ENCODE measurements around the gene EZR.

DNA sequence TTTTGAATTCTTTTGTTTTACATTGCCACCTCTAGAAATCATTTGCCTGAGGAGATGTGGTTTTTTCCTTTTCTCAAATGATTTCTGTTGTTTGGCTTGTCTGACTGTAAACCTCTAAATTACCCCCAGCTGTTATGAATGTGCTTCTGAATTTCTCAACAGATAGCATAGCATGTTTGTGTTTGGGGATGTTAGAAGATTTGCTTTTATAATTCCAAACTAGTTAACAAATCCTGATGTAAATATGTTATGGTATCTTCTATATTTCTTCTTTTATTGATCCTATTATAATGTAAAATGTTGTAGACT is 31.6 kb upstream of the EZR start:
- TF ChIP-seq ATM (IDR thresholded peaks at IDR 0.05; ENCODE audit: borderline replicate concordance) (no peak), ZNF10 (CRISPR knock-in tag; IDR thresholded peaks at IDR 0.05; ENCODE audit: borderline replicate concordance, low read depth) (no peak), KLF16 (CRISPR knock-in tag; IDR thresholded peaks at IDR 0.05) (no peak), NCOR1 (IDR thresholded peaks at IDR 0.05; ENCODE audit: borderline replicate concordance, low read length) (no peak), AHR (CRISPR knock-in tag; IDR thresholded peaks at IDR 0.05) (no peak), POLR2A (IDR thresholded peaks at IDR 0.05; ENCODE audit: insufficient read depth in 1 of 2, low read depth in 2 of 2, low read length in 2 of 2) (no peak), ZNF776 (CRISPR knock-in tag; IDR thresholded peaks at IDR 0.05) (no peak)
- TF ChIP-seq, protein P1, sequence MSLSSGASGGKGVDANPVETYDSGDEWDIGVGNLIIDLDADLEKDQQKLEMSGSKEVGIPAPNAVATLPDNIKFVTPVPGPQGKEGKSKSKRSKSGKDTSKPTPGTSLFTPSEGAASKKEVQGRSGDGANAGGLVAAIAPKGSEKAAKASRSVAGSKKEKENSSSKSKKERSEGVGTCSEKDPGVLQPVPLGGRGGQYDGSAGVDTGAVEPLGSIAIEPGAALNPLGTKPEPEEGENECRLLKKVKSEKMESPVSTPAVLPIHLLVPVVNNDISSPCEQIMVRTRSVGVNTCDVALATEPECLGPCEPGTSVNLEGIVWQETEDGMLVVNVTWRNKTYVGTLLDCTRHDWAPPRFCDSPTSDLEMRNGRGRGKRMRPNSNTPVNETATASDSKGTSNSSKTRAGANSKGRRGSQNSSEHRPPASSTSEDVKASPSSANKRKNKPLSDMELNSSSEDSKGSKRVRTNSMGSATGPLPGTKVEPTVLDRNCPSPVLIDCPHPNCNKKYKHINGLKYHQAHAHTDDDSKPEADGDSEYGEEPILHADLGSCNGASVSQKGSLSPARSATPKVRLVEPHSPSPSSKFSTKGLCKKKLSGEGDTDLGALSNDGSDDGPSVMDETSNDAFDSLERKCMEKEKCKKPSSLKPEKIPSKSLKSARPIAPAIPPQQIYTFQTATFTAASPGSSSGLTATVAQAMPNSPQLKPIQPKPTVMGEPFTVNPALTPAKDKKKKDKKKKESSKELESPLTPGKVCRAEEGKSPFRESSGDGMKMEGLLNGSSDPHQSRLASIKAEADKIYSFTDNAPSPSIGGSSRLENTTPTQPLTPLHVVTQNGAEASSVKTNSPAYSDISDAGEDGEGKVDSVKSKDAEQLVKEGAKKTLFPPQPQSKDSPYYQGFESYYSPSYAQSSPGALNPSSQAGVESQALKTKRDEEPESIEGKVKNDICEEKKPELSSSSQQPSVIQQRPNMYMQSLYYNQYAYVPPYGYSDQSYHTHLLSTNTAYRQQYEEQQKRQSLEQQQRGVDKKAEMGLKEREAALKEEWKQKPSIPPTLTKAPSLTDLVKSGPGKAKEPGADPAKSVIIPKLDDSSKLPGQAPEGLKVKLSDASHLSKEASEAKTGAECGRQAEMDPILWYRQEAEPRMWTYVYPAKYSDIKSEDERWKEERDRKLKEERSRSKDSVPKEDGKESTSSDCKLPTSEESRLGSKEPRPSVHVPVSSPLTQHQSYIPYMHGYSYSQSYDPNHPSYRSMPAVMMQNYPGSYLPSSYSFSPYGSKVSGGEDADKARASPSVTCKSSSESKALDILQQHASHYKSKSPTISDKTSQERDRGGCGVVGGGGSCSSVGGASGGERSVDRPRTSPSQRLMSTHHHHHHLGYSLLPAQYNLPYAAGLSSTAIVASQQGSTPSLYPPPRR (CRISPR knock-in tag; IDR thresholded peaks at IDR 0.05; ENCODE audit: borderline replicate concordance): no peak
- TF ChIP-seq, protein P2, sequence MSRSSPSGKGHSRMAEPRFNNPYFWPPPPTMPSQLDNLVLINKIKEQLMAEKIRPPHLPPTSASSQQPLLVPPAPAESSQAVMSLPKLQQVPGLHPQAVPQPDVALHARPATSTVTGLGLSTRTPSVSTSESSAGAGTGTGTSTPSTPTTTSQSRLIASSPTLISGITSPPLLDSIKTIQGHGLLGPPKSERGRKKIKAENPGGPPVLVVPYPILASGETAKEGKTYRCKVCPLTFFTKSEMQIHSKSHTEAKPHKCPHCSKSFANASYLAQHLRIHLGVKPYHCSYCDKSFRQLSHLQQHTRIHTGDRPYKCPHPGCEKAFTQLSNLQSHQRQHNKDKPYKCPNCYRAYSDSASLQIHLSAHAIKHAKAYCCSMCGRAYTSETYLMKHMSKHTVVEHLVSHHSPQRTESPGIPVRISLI (CRISPR knock-in tag; IDR thresholded peaks at IDR 0.05; ENCODE audit: borderline replicate concordance): no peak
- TF ChIP-seq, protein P3, sequence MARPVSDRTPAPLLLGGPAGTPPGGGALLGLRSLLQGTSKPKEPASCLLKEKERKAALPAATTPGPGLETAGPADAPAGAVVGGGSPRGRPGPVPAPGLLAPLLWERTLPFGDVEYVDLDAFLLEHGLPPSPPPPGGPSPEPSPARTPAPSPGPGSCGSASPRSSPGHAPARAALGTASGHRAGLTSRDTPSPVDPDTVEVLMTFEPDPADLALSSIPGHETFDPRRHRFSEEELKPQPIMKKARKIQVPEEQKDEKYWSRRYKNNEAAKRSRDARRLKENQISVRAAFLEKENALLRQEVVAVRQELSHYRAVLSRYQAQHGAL (CRISPR knock-in tag; IDR thresholded peaks at IDR 0.05; ENCODE audit: not compliant biosample characterization): no peak
- TF ChIP-seq, protein P4, sequence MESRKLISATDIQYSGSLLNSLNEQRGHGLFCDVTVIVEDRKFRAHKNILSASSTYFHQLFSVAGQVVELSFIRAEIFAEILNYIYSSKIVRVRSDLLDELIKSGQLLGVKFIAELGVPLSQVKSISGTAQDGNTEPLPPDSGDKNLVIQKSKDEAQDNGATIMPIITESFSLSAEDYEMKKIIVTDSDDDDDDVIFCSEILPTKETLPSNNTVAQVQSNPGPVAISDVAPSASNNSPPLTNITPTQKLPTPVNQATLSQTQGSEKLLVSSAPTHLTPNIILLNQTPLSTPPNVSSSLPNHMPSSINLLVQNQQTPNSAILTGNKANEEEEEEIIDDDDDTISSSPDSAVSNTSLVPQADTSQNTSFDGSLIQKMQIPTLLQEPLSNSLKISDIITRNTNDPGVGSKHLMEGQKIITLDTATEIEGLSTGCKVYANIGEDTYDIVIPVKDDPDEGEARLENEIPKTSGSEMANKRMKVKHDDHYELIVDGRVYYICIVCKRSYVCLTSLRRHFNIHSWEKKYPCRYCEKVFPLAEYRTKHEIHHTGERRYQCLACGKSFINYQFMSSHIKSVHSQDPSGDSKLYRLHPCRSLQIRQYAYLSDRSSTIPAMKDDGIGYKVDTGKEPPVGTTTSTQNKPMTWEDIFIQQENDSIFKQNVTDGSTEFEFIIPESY (CRISPR knock-in tag; IDR thresholded peaks at IDR 0.05): no peak
